Astrocyte (in vitro differentiated cells and primary cell): ENCODE results near the gene DCAF7. TPM values are rescaled to one million over a fixed set of nuclear protein-coding genes. Genes with fewer than 3 reads are reported as not detected.
A peak's percentile ranks its signal among the peaks of the same experiment; 100 is the strongest.

Source experiments
- DNase-seq: peaks from one replicate; pipeline ENCODE4 v3.0.0-alpha.2; 2010; ENCODE audit warnings: low read depth
- FAIRE-seq: peaks from 2 replicates; lab custom pipeline; 2011; peaks lifted over from hg19 to GRCh38; lab: Jason Lieb, UNC
- H2AFZ ChIP-seq: 2 replicates; pipeline ENCODE4 v1.6.0; 2012; ENCODE audit warnings: low read depth, low read length, inconsistent platforms
- H3K27ac ChIP-seq: 2 replicates; pipeline ENCODE4 v1.5.1; 2011; ENCODE audit warnings: low read depth, low read length, inconsistent platforms
- H3K27me3 ChIP-seq: 2 replicates; pipeline ENCODE4 v1.6.0; 2011; ENCODE audit warnings: low read length, inconsistent platforms; ENCODE audit not compliant: insufficient read depth
- H3K36me3 ChIP-seq: 2 replicates; pipeline ENCODE4 v1.5.1; 2011; ENCODE audit warnings: low read length, inconsistent platforms; ENCODE audit not compliant: insufficient read depth
- H3K4me1 ChIP-seq: 2 replicates; pipeline ENCODE4 v1.5.1; 2011; ENCODE audit warnings: low read length, inconsistent platforms; ENCODE audit not compliant: insufficient read depth
- H3K4me2 ChIP-seq: 2 replicates; pipeline ENCODE4 v1.6.0; 2012; ENCODE audit warnings: low read length, inconsistent platforms
- H3K4me3 ChIP-seq: 2 replicates; pipeline ENCODE4 v1.5.1; 2011; ENCODE audit warnings: low read depth, mild to moderate bottlenecking, low read length, inconsistent platforms; ENCODE audit not compliant: insufficient read depth
- H3K79me2 ChIP-seq: 2 replicates; pipeline ENCODE4 v1.6.0; 2012; ENCODE audit warnings: mild to moderate bottlenecking, low read length, inconsistent platforms; ENCODE audit not compliant: insufficient read depth
- H3K9ac ChIP-seq: 2 replicates; pipeline ENCODE4 v1.6.0; 2012; ENCODE audit warnings: mild to moderate bottlenecking, low read length, inconsistent platforms
- H3K9me3 ChIP-seq: 2 replicates; pipeline ENCODE4 v1.5.1; 2012; ENCODE audit warnings: low read depth, mild to moderate bottlenecking, low read length, inconsistent platforms; ENCODE audit not compliant: insufficient read depth
- H4K20me1 ChIP-seq: 2 replicates; pipeline ENCODE4 v1.6.0; 2012; ENCODE audit warnings: low read length, inconsistent platforms; ENCODE audit not compliant: insufficient read depth
- H3K27ac Mint-ChIP-seq: one replicate; pipeline ENCODE4 v1.8.0; 2021; ENCODE audit warnings: mild to moderate bottlenecking, mixed read lengths; ENCODE audit not compliant: unreplicated experiment
- H3K27me3 Mint-ChIP-seq: one replicate; pipeline ENCODE4 v1.8.0; 2021; ENCODE audit warnings: low read depth, mixed read lengths; ENCODE audit not compliant: unreplicated experiment
- H3K36me3 Mint-ChIP-seq: one replicate; pipeline ENCODE4 v1.8.0; 2021; ENCODE audit warnings: low read depth, mixed read lengths; ENCODE audit not compliant: unreplicated experiment
- H3K4me1 Mint-ChIP-seq: one replicate; pipeline ENCODE4 v1.8.0; 2021; ENCODE audit warnings: low read depth, mixed read lengths; ENCODE audit not compliant: unreplicated experiment
- H3K4me3 Mint-ChIP-seq: one replicate; pipeline ENCODE4 v1.8.0; 2021; ENCODE audit warnings: mild to moderate bottlenecking, moderate library complexity, mixed read lengths; ENCODE audit not compliant: unreplicated experiment
- H3K9me3 Mint-ChIP-seq: one replicate; pipeline ENCODE4 v1.8.0; 2021; ENCODE audit warnings: mild to moderate bottlenecking, mixed read lengths; ENCODE audit not compliant: unreplicated experiment
- EZH2 ChIP-seq: IDR thresholded peaks from 2 replicates; pipeline ENCODE4 v1.6.1; 2012; ENCODE audit warnings: mild to moderate bottlenecking, low read length, inconsistent platforms; ENCODE audit not compliant: insufficient read depth
- total RNA-seq: library from RNA; stranded (reverse); gene quantifications from 2 replicates; pipeline ENCODE4 v1.2.1, GENCODE V29; 2021
- TF ChIP-seq, protein P1 (sequence below): IDR thresholded peaks from 2 replicates; pipeline ENCODE4 v1.5.1; 2011; ENCODE audit warnings: low read depth, mild to moderate bottlenecking, inconsistent platforms, low read length, moderate library complexity; ENCODE audit not compliant: insufficient read depth

The DCAF7 gene
- total RNA-seq, 1 donor from 2014 or later, result 84.2 TPM

DNA sequence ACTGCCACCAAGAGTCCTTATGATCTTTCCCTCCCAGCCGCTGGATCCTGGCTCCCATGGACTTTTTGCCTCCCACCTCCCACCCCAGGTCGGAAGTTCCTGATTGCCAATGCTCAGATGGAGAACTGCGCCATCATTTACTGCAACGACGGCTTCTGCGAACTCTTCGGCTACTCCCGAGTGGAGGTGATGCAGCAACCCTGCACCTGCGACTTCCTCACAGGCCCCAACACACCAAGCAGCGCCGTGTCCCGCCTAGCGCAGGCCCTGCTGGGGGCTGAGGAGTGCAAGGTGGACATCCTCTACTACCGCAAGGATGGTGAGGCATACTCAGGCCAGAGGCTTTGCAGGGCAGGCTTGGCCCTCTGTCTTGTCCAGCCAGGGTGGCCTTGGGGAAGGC lies 26.2 kb upstream of the DCAF7 start:
- Mint-ChIP-seq H3K4me3 (peak overlapping the region; percentile 73), H3K27ac (no peak overlapping the region), H3K4me1 (no peaks in the 10 kb centered on the region), H3K9me3 (peaks cover 2% of the 10 kb centered on the region), H3K27me3 (peaks cover 52% of the 10 kb centered on the region), H3K36me3 (no peaks in the 10 kb centered on the region)
- H3K4me1 ChIP-seq, result peaks cover 4% of the 10 kb centered on the region
- no peaks in the 10 kb centered on the region for H3K9me3 ChIP-seq
- no peak for DNase-seq
- no peak overlapping the region for H3K27ac ChIP-seq
- peaks cover 2% of the 10 kb centered on the region for H4K20me1 ChIP-seq
- no peak overlapping the region for H2AFZ ChIP-seq
- H3K27me3 ChIP-seq, result peaks cover 28% of the 10 kb centered on the region
- H3K4me3 ChIP-seq, result no peak overlapping the region
- no peak for FAIRE-seq
- no peak for TF ChIP-seq EZH2
- TF ChIP-seq, protein P1, sequence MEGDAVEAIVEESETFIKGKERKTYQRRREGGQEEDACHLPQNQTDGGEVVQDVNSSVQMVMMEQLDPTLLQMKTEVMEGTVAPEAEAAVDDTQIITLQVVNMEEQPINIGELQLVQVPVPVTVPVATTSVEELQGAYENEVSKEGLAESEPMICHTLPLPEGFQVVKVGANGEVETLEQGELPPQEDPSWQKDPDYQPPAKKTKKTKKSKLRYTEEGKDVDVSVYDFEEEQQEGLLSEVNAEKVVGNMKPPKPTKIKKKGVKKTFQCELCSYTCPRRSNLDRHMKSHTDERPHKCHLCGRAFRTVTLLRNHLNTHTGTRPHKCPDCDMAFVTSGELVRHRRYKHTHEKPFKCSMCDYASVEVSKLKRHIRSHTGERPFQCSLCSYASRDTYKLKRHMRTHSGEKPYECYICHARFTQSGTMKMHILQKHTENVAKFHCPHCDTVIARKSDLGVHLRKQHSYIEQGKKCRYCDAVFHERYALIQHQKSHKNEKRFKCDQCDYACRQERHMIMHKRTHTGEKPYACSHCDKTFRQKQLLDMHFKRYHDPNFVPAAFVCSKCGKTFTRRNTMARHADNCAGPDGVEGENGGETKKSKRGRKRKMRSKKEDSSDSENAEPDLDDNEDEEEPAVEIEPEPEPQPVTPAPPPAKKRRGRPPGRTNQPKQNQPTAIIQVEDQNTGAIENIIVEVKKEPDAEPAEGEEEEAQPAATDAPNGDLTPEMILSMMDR, result no peak
- no peak overlapping the region for H3K9ac ChIP-seq
- H3K36me3 ChIP-seq, result no peaks in the 10 kb centered on the region
- H3K79me2 ChIP-seq, result no peaks in the 10 kb centered on the region
- H3K4me2 ChIP-seq, result no peak overlapping the region

DNA sequence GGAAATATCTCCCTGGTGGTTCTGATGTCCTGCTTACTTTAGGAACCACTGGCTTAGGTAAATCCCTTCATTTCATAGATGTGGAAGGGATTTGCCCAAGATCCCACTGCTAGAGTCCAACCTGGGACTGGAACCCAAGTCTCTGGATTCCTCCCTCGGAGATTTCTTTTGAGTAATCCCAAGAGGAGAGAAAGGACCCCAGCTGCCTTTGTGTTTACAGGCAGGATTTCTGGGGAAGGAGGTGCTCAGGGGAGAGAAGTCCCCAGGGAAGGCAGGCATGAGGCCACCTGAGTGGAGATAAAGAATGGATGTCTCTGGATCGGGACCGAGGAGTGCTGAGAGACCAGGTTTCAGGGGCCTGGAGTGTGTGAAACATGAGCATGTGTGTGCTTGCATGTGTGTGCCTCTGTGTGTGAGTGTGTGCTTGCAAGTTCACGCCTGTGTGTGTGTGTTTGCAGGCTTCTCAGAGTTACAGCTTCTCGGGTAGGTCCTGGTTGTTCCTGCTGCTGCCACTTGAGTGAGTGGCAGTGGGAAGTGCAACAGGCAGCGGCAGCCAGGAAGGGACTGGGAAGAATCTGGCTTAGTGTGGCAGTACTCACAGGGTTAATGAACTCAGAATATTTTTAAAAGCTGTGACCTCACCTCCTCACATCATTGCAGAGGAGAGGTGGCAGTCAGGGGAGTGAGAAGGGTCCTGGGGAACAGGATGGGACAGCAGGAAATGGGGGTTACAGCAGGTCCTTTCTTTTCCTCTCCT lies 24.9 kb upstream of the DCAF7 start:
- Histone ChIP-seq H3K79me2 (no peaks in the 10 kb centered on the region), H3K27ac (no peak overlapping the region), H3K27me3 (peaks cover 28% of the 10 kb centered on the region), H3K9ac (no peak overlapping the region), H4K20me1 (peaks cover 2% of the 10 kb centered on the region), H3K4me3 (no peak overlapping the region), H2AFZ (no peak overlapping the region), H3K9me3 (no peaks in the 10 kb centered on the region), H3K4me2 (no peak overlapping the region), H3K36me3 (no peaks in the 10 kb centered on the region), H3K4me1 (peaks cover 4% of the 10 kb centered on the region)
- Mint-ChIP-seq H3K27ac (no peak overlapping the region), H3K4me1 (no peaks in the 10 kb centered on the region), H3K9me3 (peaks cover 2% of the 10 kb centered on the region), H3K27me3 (peaks cover 52% of the 10 kb centered on the region), H3K36me3 (no peaks in the 10 kb centered on the region), H3K4me3 (no peak overlapping the region)
- FAIRE-seq (no peak), DNase-seq (no peak)
- TF ChIP-seq, protein P1, result no peak
- TF ChIP-seq EZH2, result no peak

DNA sequence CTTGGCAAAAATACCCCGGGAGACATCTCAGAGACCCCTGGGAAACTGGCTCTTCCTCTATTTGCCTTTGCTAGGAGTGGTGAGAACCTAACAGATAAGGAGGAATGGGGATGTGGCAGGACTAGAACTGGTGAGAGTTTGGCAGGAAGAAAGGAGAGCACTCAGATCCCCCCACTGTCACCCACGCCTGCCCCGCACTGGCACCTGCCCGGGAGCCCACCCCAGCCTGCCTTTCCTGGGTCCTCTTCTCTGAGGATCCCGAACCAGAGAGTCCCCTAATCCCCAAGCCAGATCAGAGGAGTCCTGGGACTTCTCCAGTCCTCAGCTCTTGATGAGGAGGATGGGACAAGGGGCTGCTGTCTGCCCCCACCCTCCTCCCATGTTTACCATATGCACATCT lies 23.4 kb upstream of the DCAF7 start:
- Histone ChIP-seq H2AFZ (no peak overlapping the region), H3K27me3 (peaks cover 28% of the 10 kb centered on the region), H3K9me3 (no peaks in the 10 kb centered on the region), H3K4me1 (peaks cover 4% of the 10 kb centered on the region), H3K27ac (no peak overlapping the region), H3K9ac (no peak overlapping the region), H3K79me2 (no peaks in the 10 kb centered on the region), H4K20me1 (peaks cover 2% of the 10 kb centered on the region), H3K36me3 (no peaks in the 10 kb centered on the region), H3K4me3 (no peak overlapping the region), H3K4me2 (no peak overlapping the region)
- H3K27ac Mint-ChIP-seq, result no peak overlapping the region
- H3K4me1 Mint-ChIP-seq, result no peaks in the 10 kb centered on the region
- DNase-seq (no peak), FAIRE-seq (no peak)
- no peak overlapping the region for H3K4me3 Mint-ChIP-seq
- TF ChIP-seq, protein P1, result no peak
- TF ChIP-seq EZH2, result no peak
- H3K36me3 Mint-ChIP-seq, result no peaks in the 10 kb centered on the region
- peaks cover 2% of the 10 kb centered on the region for H3K9me3 Mint-ChIP-seq
- H3K27me3 Mint-ChIP-seq, result peaks cover 43% of the 10 kb centered on the region
